Natural killer cell treated with Interleukin-12 subunit alpha and Interleukin-12 subunit beta and Interleukin-15 and Interleukin-18, amount 100 ng/mL, for 72 hours (primary cell): Measurements from ENCODE around the gene PTCH1. TPM values are rescaled to one million over a fixed set of nuclear protein-coding genes. Genes with fewer than 3 reads are reported as not detected.
A peak's percentile ranks its signal among the peaks of the same experiment; 100 is the strongest.

Source experiments
- ATAC-seq, 2 donors: fragments of 150-1000 bp; cut with Tn5 transposase in 1 of 2; sonication (Bioruptor Pico), chemical (Tn5 transposase) in 1 of 2; 2 replicates each; pipeline ENCODE4 v1.10.0; 2021
- DNase-seq: peaks from one replicate; pipeline ENCODE4 v3.0.0; 2022; ENCODE audit warnings: low spot score
- H3K27ac Mint-ChIP-seq, 2 donors: 1 replicate in 1 of 2; 2 replicates in 1 of 2; pipeline ENCODE4 v1.8.0; 2022; ENCODE audit warnings: mixed read lengths in 2 of 2, mild to moderate bottlenecking in 1 of 2, moderate library complexity in 1 of 2
- H3K27me3 Mint-ChIP-seq, 2 donors: 1 replicate in 1 of 2; 2 replicates in 1 of 2; pipeline ENCODE4 v1.8.0; 2022; ENCODE audit warnings: mixed read lengths in 2 of 2
- H3K36me3 Mint-ChIP-seq: one replicate; pipeline ENCODE4 v1.8.0; 2022; ENCODE audit warnings: mixed read lengths
- H3K4me1 Mint-ChIP-seq, 2 donors: 1 replicate in 1 of 2; 2 replicates in 1 of 2; pipeline ENCODE4 v1.8.0; 2022; ENCODE audit warnings: low read depth in 2 of 2, mixed read lengths in 2 of 2, mild to moderate bottlenecking in 1 of 2
- H3K4me3 Mint-ChIP-seq: one replicate; pipeline ENCODE4 v1.8.0; 2022; ENCODE audit warnings: mixed read lengths
- H3K9me3 Mint-ChIP-seq: 2 replicates; pipeline ENCODE4 v1.8.0; 2022; ENCODE audit warnings: mixed read lengths
- total RNA-seq, 2 donors: library from RNA; stranded (reverse); gene quantifications; one replicate each; pipeline ENCODE4 v1.2.3, GENCODE V29; 2022

PTCH1 gene
- total RNA-seq, 2 donors from 2014 or later = 15.2 to 15.9 TPM

GRCh38 chr9:95508968-95509850, 7.6 kb downstream of the PTCH1 start:
- peak; percentile 67 for DNase-seq
- Mint-ChIP-seq H3K9me3 (no peaks in the 10 kb centered on the region), H3K27me3 (peaks cover 8 to 12% of the 10 kb centered on the region in 2 donors), H3K27ac (peak overlapping the region; percentile 73 to 91), H3K4me3 (peak overlapping the region; percentile 85), H3K4me1 (peaks cover 46 to 52% of the 10 kb centered on the region in 2 donors), H3K36me3 (no peaks in the 10 kb centered on the region)
- ATAC-seq = peak; percentile 14 to 29

GRCh38 chr9:95508242-95508967, 8.4 kb downstream of the PTCH1 start:
- peak in 1 of 2 donors; percentile 1 for ATAC-seq
- Mint-ChIP-seq H3K4me1 (peaks cover 47 to 55% of the 10 kb centered on the region in 2 donors), H3K4me3 (peak overlapping the region; percentile 100)

GRCh38 chr9:95507464-95508241, 9.1 kb downstream of the PTCH1 start:
- no peak for DNase-seq
- Mint-ChIP-seq H3K4me3 (peak overlapping the region; percentile 100), H3K27ac (peak overlapping the region; percentile 78 to 79), H3K4me1 (peaks cover 47 to 56% of the 10 kb centered on the region in 2 donors), H3K36me3 (no peaks in the 10 kb centered on the region), H3K9me3 (no peaks in the 10 kb centered on the region), H3K27me3 (peaks cover 3 to 11% of the 10 kb centered on the region in 2 donors)
- no peak for ATAC-seq

More at GRCh38 chr9:95508242-95508967, 8.4 kb downstream of the PTCH1 start:
- Mint-ChIP-seq H3K9me3 (no peaks in the 10 kb centered on the region), H3K27ac (peak overlapping the region; percentile 79 to 91), H3K27me3 (peaks cover 6 to 9% of the 10 kb centered on the region in 2 donors), H3K36me3 (no peaks in the 10 kb centered on the region)
- no peak for DNase-seq

- peak overlapping the region; percentile 78 to 79 for H3K27ac Mint-ChIP-seq
- no peak for DNase-seq
- H3K4me1 Mint-ChIP-seq = peaks cover 46 to 56% of the 10 kb centered on the region in 2 donors
- peaks cover 3 to 10% of the 10 kb centered on the region in 2 donors for H3K27me3 Mint-ChIP-seq
- no peaks in the 10 kb centered on the region for H3K36me3 Mint-ChIP-seq
- peak overlapping the region; percentile 100 for H3K4me3 Mint-ChIP-seq
- H3K9me3 Mint-ChIP-seq = no peaks in the 10 kb centered on the region
- ATAC-seq = no peak
These were observed 9.9 kb downstream of the PTCH1 start for GRCh38 chr9:95506678-95507463.

- H3K27me3 Mint-ChIP-seq = peaks cover 3 to 10% of the 10 kb centered on the region in 2 donors
- peak overlapping the region; percentile 100 for H3K4me3 Mint-ChIP-seq
- DNase-seq (peak; percentile 68), ATAC-seq (no peak)
- H3K4me1 Mint-ChIP-seq = peaks cover 49 to 56% of the 10 kb centered on the region in 2 donors
- H3K9me3 Mint-ChIP-seq = no peaks in the 10 kb centered on the region
- H3K27ac Mint-ChIP-seq = peak overlapping the region; percentile 78 to 79
- no peaks in the 10 kb centered on the region for H3K36me3 Mint-ChIP-seq
These were observed 10.4 kb downstream of the PTCH1 start for GRCh38 chr9:95506428-95506677.

- ATAC-seq = peak; percentile 20 to 35
- DNase-seq = no peak
- Mint-ChIP-seq H3K4me3 (peak overlapping the region; percentile 100), H3K9me3 (no peaks in the 10 kb centered on the region), H3K4me1 (peaks cover 53 to 60% of the 10 kb centered on the region in 2 donors), H3K27me3 (peaks cover 3 to 10% of the 10 kb centered on the region in 2 donors), H3K27ac (peak overlapping the region; percentile 78 to 79), H3K36me3 (no peaks in the 10 kb centered on the region)
These were observed 10.9 kb downstream of the PTCH1 start for GRCh38 chr9:95505717-95506427.

GRCh38 chr9:95505072-95505716, 11.6 kb downstream of the PTCH1 start:
- peak overlapping the region; percentile 35 to 58 for H3K27ac Mint-ChIP-seq
- no peaks in the 10 kb centered on the region for H3K9me3 Mint-ChIP-seq
- peaks cover 50 to 60% of the 10 kb centered on the region in 2 donors for H3K4me1 Mint-ChIP-seq
- no peak for ATAC-seq
- H3K27me3 Mint-ChIP-seq = peaks cover 3 to 10% of the 10 kb centered on the region in 2 donors
- H3K4me3 Mint-ChIP-seq = peak overlapping the region; percentile 82
- no peaks in the 10 kb centered on the region for H3K36me3 Mint-ChIP-seq
- no peak for DNase-seq

GRCh38 chr9:95504053-95504963, 12.5 kb downstream of the PTCH1 start:
- ATAC-seq (no peak), DNase-seq (no peak)
- H3K4me1 Mint-ChIP-seq = peaks cover 47 to 53% of the 10 kb centered on the region in 2 donors
- peak overlapping the region; percentile 82 for H3K4me3 Mint-ChIP-seq
- peaks cover 3 to 10% of the 10 kb centered on the region in 2 donors for H3K27me3 Mint-ChIP-seq
- no peaks in the 10 kb centered on the region for H3K9me3 Mint-ChIP-seq
- no peaks in the 10 kb centered on the region for H3K36me3 Mint-ChIP-seq
- peak overlapping the region in 1 of 2 donors; percentile 35 for H3K27ac Mint-ChIP-seq

- peak overlapping the region; percentile 13 for H3K4me3 Mint-ChIP-seq
- H3K4me1 Mint-ChIP-seq = peaks cover 47 to 52% of the 10 kb centered on the region in 2 donors
- no peak for DNase-seq
- no peaks in the 10 kb centered on the region for H3K9me3 Mint-ChIP-seq
- no peaks in the 10 kb centered on the region for H3K36me3 Mint-ChIP-seq
- peak overlapping the region in 1 of 2 donors; percentile 6 for H3K27ac Mint-ChIP-seq
- no peak for ATAC-seq
- H3K27me3 Mint-ChIP-seq = peaks cover 3 to 10% of the 10 kb centered on the region in 2 donors
These were observed 13.4 kb downstream of the PTCH1 start for GRCh38 chr9:95503369-95503768.

- peaks cover 46 to 56% of the 10 kb centered on the region in 2 donors for H3K4me1 Mint-ChIP-seq
- DNase-seq = no peak
- H3K27ac Mint-ChIP-seq = no peak overlapping the region
- H3K9me3 Mint-ChIP-seq = no peaks in the 10 kb centered on the region
- peaks cover 3 to 10% of the 10 kb centered on the region in 2 donors for H3K27me3 Mint-ChIP-seq
- no peaks in the 10 kb centered on the region for H3K36me3 Mint-ChIP-seq
- no peak overlapping the region for H3K4me3 Mint-ChIP-seq
- ATAC-seq = no peak
These were observed 14.5 kb downstream of the PTCH1 start for GRCh38 chr9:95502248-95502647.

- Mint-ChIP-seq H3K4me1 (peaks cover 43 to 52% of the 10 kb centered on the region in 2 donors), H3K4me3 (no peak overlapping the region), H3K27ac (no peak overlapping the region), H3K9me3 (no peaks in the 10 kb centered on the region), H3K36me3 (no peaks in the 10 kb centered on the region), H3K27me3 (peaks cover 3 to 10% of the 10 kb centered on the region in 2 donors)
- DNase-seq (no peak), ATAC-seq (no peak)
These were observed 16.9 kb downstream of the PTCH1 start for GRCh38 chr9:95499847-95500246.
